GM12873 (cell line): ENCODE measurements around the gene LHX4.
A peak's percentile ranks its signal among the peaks of the same experiment; 100 is the strongest.

Source experiments
- CTCF ChIP-seq: IDR thresholded peaks from 2 replicates; pipeline ENCODE4 v1.5.1; 2012; ENCODE audit warnings: low read depth, mild to moderate bottlenecking, moderate library complexity, low read length, control low read depth; ENCODE audit not compliant: insufficient read depth; ENCODE audit errors: missing control alignments

LHX4 gene

DNA sequence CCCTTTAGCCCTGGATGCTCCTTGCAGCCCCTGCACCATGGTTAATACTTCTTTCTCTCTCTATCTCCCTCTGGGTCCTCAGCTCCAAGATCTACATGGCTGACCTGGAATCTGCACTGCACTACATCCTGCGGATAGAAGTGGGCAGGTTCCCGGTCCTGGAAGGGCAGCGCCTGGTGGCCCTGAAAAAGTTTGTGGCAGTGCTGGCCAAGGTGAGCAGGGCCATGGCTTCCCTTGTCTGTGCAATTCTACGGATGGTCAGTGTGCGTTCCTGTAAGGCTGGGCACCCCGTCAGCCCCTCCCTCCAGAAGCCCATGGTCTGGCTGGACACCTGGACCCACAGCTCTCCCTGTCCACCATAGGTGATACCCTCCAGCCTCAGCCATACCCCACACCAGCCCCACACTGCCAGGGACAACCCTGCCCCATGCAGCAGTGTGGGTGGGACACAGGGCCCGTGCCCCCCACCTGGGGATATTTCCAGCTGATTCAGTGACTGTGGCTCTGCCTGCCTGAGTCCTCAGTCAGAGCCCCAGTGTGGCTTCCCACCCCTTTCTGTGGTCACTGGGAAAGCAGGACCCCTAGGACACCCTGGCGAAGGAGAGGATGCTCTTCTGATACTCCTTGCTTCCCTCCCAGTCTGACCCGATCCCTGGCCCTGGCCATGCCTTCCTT lies 44.0 kb upstream of the LHX4 start:
- no peak for TF ChIP-seq CTCF

GRCh38 chr1:180186831-180187230 lies 43.2 kb upstream of the LHX4 start:
- no peak for TF ChIP-seq CTCF

GRCh38 chr1:180187626-180188025 lies 42.4 kb upstream of the LHX4 start:
- TF ChIP-seq CTCF = no peak

GRCh38 chr1:180188091-180188506 lies 42.0 kb upstream of the LHX4 start:
- TF ChIP-seq CTCF = peak; percentile 70

- TF ChIP-seq CTCF = no peak
Measured at GRCh38 chr1:180188684-180189175, 41.3 kb upstream of the LHX4 start.

DNA sequence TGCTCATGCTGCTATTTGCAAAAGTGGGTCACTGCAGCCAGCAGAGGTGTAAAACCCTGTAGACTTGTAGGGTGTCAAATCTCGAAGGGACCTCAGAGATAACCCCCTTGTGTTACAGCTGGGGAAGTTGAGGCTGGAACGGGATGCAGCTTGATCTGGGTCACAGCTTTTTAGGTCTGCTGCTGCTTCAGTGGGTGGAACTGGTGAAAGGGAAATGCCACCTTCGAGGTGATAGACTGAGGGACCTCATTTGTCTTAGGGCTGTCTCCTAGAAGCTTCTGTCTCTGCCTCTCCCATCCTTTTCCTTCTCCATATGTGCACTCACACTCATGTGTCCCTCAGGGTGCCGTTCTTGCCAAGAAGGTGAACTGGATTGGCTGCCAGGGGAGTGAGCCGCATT lies 40.0 kb upstream of the LHX4 start:
- no peak for TF ChIP-seq CTCF

GRCh38 chr1:180192172-180192571 lies 37.9 kb upstream of the LHX4 start:
- TF ChIP-seq CTCF = no peak
